Measurements from ENCODE around the gene SLC39A8. TPM values are rescaled to one million over a fixed set of nuclear protein-coding genes. Genes with fewer than 3 reads are reported as not detected.
"Not testable (repeated sequence)": the region's sequence is repeated elsewhere in the genome, so short reads cannot be mapped to it uniquely, and the experiment has no call there.

Gene SLC39A8
- total RNA-seq, 1 experiment from 2014 or later: 15.5 TPM

- CTCF ChIA-PET: no interaction called here
- no TSS peak for BruUV-seq (replicated peaks)
- TF ChIP-seq CTCF (IDR thresholded peaks at IDR 0.05; ENCODE audit: insufficient read depth in 1 of 2, low read depth in 1 of 2, low read length in 1 of 2, severe bottlenecking in 1 of 2, unreplicated experiment in 1 of 2): no peak
- intact Hi-C loops (cut with micrococcal nuclease; ENCODE audit: unreplicated experiment): no loop called here
- Histone ChIP-seq H3K4me1 (no peaks in the 10 kb centered on the region), H3K9me3 (peaks cover 5% of the 10 kb centered on the region; the same call in 1 of the 2 replicates), H3K36me3 (ENCODE audit: control insufficient read depth, insufficient read depth, low read length) (no peaks in the 10 kb centered on the region), H3K27me3 (replicated peaks; ENCODE audit: control insufficient read depth, insufficient read depth, low read length) (no peaks in the 10 kb centered on the region), H3K4me3 (ENCODE audit: low read depth, low read length) (no peak overlapping the region)
- DNase-seq: no peak
- H3K27me3 Mint-ChIP-seq (ENCODE audit: insufficient read depth, unreplicated experiment): peaks cover 3% of the 10 kb centered on the region
- POLR2A ChIA-PET: no interaction called here
- no peaks in the 10 kb centered on the region for H3K36me3 Mint-ChIP-seq (ENCODE audit: insufficient read depth, unreplicated experiment)
- H3K27ac Mint-ChIP-seq (ENCODE audit: unreplicated experiment): no peak overlapping the region
- no peak overlapping the region for H3K4me3 Mint-ChIP-seq (ENCODE audit: unreplicated experiment)
- no peaks in the 10 kb centered on the region for H3K4me1 Mint-ChIP-seq (ENCODE audit: low read depth, unreplicated experiment)
- no peaks in the 10 kb centered on the region for H3K9me3 Mint-ChIP-seq (ENCODE audit: unreplicated experiment)
Measured at GRCh38 chr4:102362922-102363432, 17.7 kb upstream of the SLC39A8 start.

- POLR2A ChIA-PET: no interaction called here
- H3K27ac Mint-ChIP-seq (ENCODE audit: unreplicated experiment): no peak overlapping the region
Measured at GRCh38 chr4:102358128-102358527, 12.8 kb upstream of the SLC39A8 start.

GRCh38 chr4:102357637-102358036, 12.4 kb upstream of the SLC39A8 start:
- H3K4me3 Mint-ChIP-seq (ENCODE audit: unreplicated experiment); H3K36me3 ChIP-seq (ENCODE audit: control insufficient read depth, insufficient read depth, low read length); H3K27me3 ChIP-seq (replicated peaks; ENCODE audit: control insufficient read depth, insufficient read depth, low read length); DNase-seq; H3K9me3 Mint-ChIP-seq (ENCODE audit: unreplicated experiment); H3K27ac Mint-ChIP-seq (ENCODE audit: unreplicated experiment); BruUV-seq (replicated peaks); H3K36me3 Mint-ChIP-seq (ENCODE audit: insufficient read depth, unreplicated experiment); H3K27me3 Mint-ChIP-seq (ENCODE audit: insufficient read depth, unreplicated experiment); H3K4me1 Mint-ChIP-seq (ENCODE audit: low read depth, unreplicated experiment); H3K9me3 ChIP-seq; intact Hi-C loops (cut with micrococcal nuclease; ENCODE audit: unreplicated experiment); POLR2A ChIA-PET; CTCF ChIA-PET; H3K4me1 ChIP-seq; H3K4me3 ChIP-seq (ENCODE audit: low read depth, low read length): not testable (repeated sequence)

More at GRCh38 chr4:102358128-102358527, 12.8 kb upstream of the SLC39A8 start:
- no peak for DNase-seq
- Mint-ChIP-seq H3K4me3 (ENCODE audit: unreplicated experiment) (no peak overlapping the region), H3K9me3 (ENCODE audit: unreplicated experiment) (no peaks in the 10 kb centered on the region), H3K36me3 (ENCODE audit: insufficient read depth, unreplicated experiment) (no peaks in the 10 kb centered on the region), H3K4me1 (ENCODE audit: low read depth, unreplicated experiment) (no peaks in the 10 kb centered on the region), H3K27me3 (ENCODE audit: insufficient read depth, unreplicated experiment) (peaks cover 7% of the 10 kb centered on the region)
- no peaks in the 10 kb centered on the region for H3K9me3 ChIP-seq
- BruUV-seq (replicated peaks): no TSS peak
- CTCF ChIA-PET: no interaction called here
- H3K4me3 ChIP-seq (ENCODE audit: low read depth, low read length): no peak overlapping the region
- H3K36me3 ChIP-seq (ENCODE audit: control insufficient read depth, insufficient read depth, low read length): no peaks in the 10 kb centered on the region
- no peaks in the 10 kb centered on the region for H3K27me3 ChIP-seq (replicated peaks; ENCODE audit: control insufficient read depth, insufficient read depth, low read length)
- TF ChIP-seq CTCF (IDR thresholded peaks at IDR 0.05; ENCODE audit: insufficient read depth in 1 of 2, low read depth in 1 of 2, low read length in 1 of 2, severe bottlenecking in 1 of 2, unreplicated experiment in 1 of 2): no peak
- H3K4me1 ChIP-seq: no peaks in the 10 kb centered on the region
- intact Hi-C loops (cut with micrococcal nuclease; ENCODE audit: unreplicated experiment): no loop called here

All from Caco-2 (cell line).